Keratinocyte (primary cell): Measurements from ENCODE around the gene ALDH4A1.

ENCODE experiments used
- EZH2 ChIP-seq: IDR thresholded peaks from one replicate; pipeline ENCODE4 v1.6.1; 2012; ENCODE audit warnings: inconsistent platforms, mild to moderate bottlenecking, low read length, moderate library complexity
- TF ChIP-seq, protein P1 (sequence below), 3 experiments: IDR thresholded peaks in 1 of 3; conservative IDR thresholded peaks in 1 of 3; optimal IDR thresholded peaks in 1 of 3; 2 replicates in 2 of 3; 3 replicates in 1 of 3; pipeline versions ENCODE3 to v1.5.1; 2011; ENCODE audit warnings: low read length in 3 of 3, mild to moderate bottlenecking in 3 of 3, moderate library complexity in 2 of 3, control low read depth in 1 of 3, inconsistent platforms in 1 of 3; ENCODE audit not compliant: insufficient read depth in 2 of 3; ENCODE audit errors: extremely low read depth in 1 of 3

DNA sequence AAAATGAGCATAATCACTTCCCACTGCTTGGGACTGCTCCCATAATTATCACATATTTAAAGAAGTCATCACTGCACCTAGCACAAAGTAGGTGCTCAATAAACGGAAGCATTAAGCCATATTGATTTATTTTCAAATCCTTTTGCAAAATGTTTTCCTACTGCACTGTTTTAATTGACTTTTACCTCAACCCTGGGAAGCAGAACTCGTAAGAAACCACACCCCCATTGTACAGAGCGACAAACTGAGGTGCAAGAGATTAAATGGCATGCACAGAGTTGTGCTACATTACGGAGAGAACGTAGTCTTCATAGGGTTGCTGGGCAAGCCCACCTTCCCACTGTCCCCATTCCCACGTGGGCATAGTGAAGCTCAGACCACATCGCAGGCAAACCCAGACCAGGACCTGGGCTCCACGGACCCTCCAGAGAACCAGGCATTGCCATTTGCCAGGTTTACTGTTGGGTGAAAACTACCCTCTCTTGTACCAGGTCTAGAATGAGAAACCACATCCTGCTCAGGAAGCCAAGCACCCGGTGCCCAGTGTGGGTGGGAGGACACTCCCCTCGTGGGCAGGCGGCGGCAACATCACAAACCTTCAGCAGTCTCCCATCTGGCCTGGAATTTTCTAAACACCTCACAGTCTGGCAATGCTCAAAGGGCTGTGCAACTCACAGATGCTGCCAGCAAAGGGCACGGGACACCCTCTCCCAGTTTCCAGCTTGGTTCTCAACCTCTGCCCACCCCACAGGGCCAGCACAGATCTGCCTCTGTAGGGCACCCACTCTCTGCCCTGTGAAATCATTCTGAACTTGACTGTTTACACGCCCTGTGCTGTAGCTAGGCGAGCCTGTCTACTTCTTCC is 45.9 kb upstream of the ALDH4A1 start:
- TF ChIP-seq, protein P1, sequence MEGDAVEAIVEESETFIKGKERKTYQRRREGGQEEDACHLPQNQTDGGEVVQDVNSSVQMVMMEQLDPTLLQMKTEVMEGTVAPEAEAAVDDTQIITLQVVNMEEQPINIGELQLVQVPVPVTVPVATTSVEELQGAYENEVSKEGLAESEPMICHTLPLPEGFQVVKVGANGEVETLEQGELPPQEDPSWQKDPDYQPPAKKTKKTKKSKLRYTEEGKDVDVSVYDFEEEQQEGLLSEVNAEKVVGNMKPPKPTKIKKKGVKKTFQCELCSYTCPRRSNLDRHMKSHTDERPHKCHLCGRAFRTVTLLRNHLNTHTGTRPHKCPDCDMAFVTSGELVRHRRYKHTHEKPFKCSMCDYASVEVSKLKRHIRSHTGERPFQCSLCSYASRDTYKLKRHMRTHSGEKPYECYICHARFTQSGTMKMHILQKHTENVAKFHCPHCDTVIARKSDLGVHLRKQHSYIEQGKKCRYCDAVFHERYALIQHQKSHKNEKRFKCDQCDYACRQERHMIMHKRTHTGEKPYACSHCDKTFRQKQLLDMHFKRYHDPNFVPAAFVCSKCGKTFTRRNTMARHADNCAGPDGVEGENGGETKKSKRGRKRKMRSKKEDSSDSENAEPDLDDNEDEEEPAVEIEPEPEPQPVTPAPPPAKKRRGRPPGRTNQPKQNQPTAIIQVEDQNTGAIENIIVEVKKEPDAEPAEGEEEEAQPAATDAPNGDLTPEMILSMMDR (optimal IDR thresholded peaks at IDR 0.05 in 1 of 3, IDR thresholded peaks at IDR 0.05 in 1 of 3, conservative IDR thresholded peaks at IDR 0.05 in 1 of 3; ENCODE audit: extremely low read depth in 1 of 3, insufficient read depth in 2 of 3, low read length in 3 of 3), result no peak
- no peak for TF ChIP-seq EZH2
